HEK293T (cell line): ENCODE results near the gene LRSAM1.

ENCODE experiments used
- CTCF ChIA-PET: fragments of 350-600 bp; formaldehyde crosslinking; extraction: SDS; loops from one replicate; lab custom pipeline; 2021; ENCODE audit warnings: antibody characterized with exemption, inconsistent platforms; lab: Yijun Ruan, JAX
- POLR2A ChIA-PET: fragments of 350-600 bp; formaldehyde crosslinking; extraction: SDS; loops from one replicate; lab custom pipeline; 2020; ENCODE audit warnings: antibody characterized with exemption, inconsistent platforms; lab: Yijun Ruan, JAX
- DNase-seq: peaks from one replicate; pipeline ENCODE4 v3.0.0; 2012; ENCODE audit warnings: mixed read lengths; ENCODE audit errors: extremely low spot score
- ARNT ChIP-seq: fragments of 450-650 bp; IDR thresholded peaks from 2 replicates; pipeline ENCODE4 v1.6.1; 2017; ENCODE audit warnings: mild to moderate bottlenecking
- BHLHE40 ChIP-seq: fragments of 450-650 bp; IDR thresholded peaks from 2 replicates; pipeline ENCODE4 v1.6.1; 2016; ENCODE audit warnings: mild to moderate bottlenecking, moderate library complexity, borderline replicate concordance
- CTBP1 ChIP-seq: fragments of 450-650 bp; IDR thresholded peaks from 2 replicates; pipeline ENCODE4 v1.6.1; 2016; ENCODE audit warnings: borderline replicate concordance
- ELF4 ChIP-seq: fragments of 450-650 bp; IDR thresholded peaks from 2 replicates; pipeline ENCODE4 v1.6.1; 2017; ENCODE audit warnings: antibody characterized with exemption
- FOXA1 ChIP-seq: fragments of 450-650 bp; IDR thresholded peaks from 2 replicates; pipeline ENCODE4 v1.6.1; 2016; ENCODE audit warnings: mild to moderate bottlenecking
- FOXK2 ChIP-seq: fragments of 450-650 bp; IDR thresholded peaks from 2 replicates; pipeline ENCODE4 v1.6.1; 2016; ENCODE audit warnings: mild to moderate bottlenecking
- FOXM1 ChIP-seq: fragments of 450-650 bp; IDR thresholded peaks from 2 replicates; pipeline ENCODE4 v1.6.1; 2017; ENCODE audit warnings: mild to moderate bottlenecking, borderline replicate concordance
- HDGF ChIP-seq: fragments of 450-650 bp; IDR thresholded peaks from 2 replicates; pipeline ENCODE4 v1.6.1; 2017; ENCODE audit warnings: antibody characterized with exemption, borderline replicate concordance
- L3MBTL2 ChIP-seq: fragments of 450-650 bp; conservative IDR thresholded peaks from 2 replicates; pipeline ENCODE4 v1.6.1; 2016; ENCODE audit warnings: mild to moderate bottlenecking
- LEF1 ChIP-seq: fragments of 450-650 bp; IDR thresholded peaks from 2 replicates; pipeline ENCODE4 v1.6.1; 2017; ENCODE audit warnings: mild to moderate bottlenecking, borderline replicate concordance
- NFRKB ChIP-seq: fragments of 450-650 bp; IDR thresholded peaks from 2 replicates; pipeline ENCODE4 v1.6.1; 2016; ENCODE audit warnings: mild to moderate bottlenecking, moderate library complexity
- SP1 ChIP-seq: fragments of 450-650 bp; IDR thresholded peaks from 2 replicates; pipeline ENCODE4 v1.6.1; 2017
- SUZ12 ChIP-seq: fragments of 450-650 bp; IDR thresholded peaks from 2 replicates; pipeline ENCODE4 v1.6.1; 2016; ENCODE audit warnings: mild to moderate bottlenecking
- TARDBP ChIP-seq: fragments of 450-650 bp; IDR thresholded peaks from 2 replicates; pipeline ENCODE4 v1.6.1; 2016
- ZNF384 ChIP-seq: fragments of 450-650 bp; IDR thresholded peaks from 2 replicates; pipeline ENCODE4 v1.6.1; 2016
- TF ChIP-seq, protein P1 (sequence below): fragments of 450-650 bp; IDR thresholded peaks from 2 replicates; pipeline ENCODE4 v1.6.1; 2016

LRSAM1 gene

GRCh38 chr9:127528422-127529251, 77.3 kb downstream of the LRSAM1 start:
- TF ChIP-seq HDGF (no peak), ZNF384 (no peak), BHLHE40 (no peak), TARDBP (no peak), FOXK2 (no peak), FOXA1 (no peak), ARNT (no peak), ELF4 (no peak), SUZ12 (no peak), FOXM1 (no peak), CTBP1 (no peak), LEF1 (no peak), L3MBTL2 (no peak), NFRKB (no peak)
- TF ChIP-seq, protein P1, sequence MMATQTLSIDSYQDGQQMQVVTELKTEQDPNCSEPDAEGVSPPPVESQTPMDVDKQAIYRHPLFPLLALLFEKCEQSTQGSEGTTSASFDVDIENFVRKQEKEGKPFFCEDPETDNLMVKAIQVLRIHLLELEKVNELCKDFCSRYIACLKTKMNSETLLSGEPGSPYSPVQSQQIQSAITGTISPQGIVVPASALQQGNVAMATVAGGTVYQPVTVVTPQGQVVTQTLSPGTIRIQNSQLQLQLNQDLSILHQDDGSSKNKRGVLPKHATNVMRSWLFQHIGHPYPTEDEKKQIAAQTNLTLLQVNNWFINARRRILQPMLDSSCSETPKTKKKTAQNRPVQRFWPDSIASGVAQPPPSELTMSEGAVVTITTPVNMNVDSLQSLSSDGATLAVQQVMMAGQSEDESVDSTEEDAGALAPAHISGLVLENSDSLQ = no peak
- POLR2A ChIA-PET = no interaction called here
- DNase-seq = no peak
- CTCF ChIA-PET = no interaction called here

DNA sequence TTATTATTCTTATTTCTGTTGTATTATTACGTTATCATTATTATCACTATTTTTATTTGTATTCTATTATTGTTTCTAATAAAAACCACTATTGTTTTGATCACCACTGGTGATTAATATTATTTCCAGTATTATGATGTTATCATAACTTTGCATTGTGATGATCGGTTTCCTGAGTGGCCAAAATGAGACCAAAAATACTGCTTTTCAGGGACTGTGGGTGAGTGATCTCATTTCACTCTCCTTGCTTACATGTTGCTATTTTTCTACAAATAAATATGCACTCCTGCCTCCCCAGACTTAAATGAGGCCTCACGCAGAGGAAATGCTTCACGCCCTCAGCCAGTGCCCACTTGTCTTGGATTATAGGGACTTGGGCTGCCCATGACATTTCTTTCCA, 78.4 kb downstream of the LRSAM1 start:
- no peak for TF ChIP-seq FOXA1
- TF ChIP-seq, protein P1 = no peak
- TF ChIP-seq FOXM1 = no peak
- TF ChIP-seq SP1 = no peak
- no peak for TF ChIP-seq ELF4
- no peak for TF ChIP-seq HDGF
- TF ChIP-seq NFRKB = no peak
- TF ChIP-seq SUZ12 = no peak
- TF ChIP-seq TARDBP = no peak
- no peak for TF ChIP-seq ZNF384
- TF ChIP-seq FOXK2 = no peak
- no peak for TF ChIP-seq CTBP1
- no peak for TF ChIP-seq BHLHE40
- no peak for TF ChIP-seq LEF1
- TF ChIP-seq L3MBTL2 = no peak
- no peak for TF ChIP-seq ARNT
- ChIA-PET POLR2A (no interaction called here), CTCF (no interaction called here)
- no peak for DNase-seq

DNA sequence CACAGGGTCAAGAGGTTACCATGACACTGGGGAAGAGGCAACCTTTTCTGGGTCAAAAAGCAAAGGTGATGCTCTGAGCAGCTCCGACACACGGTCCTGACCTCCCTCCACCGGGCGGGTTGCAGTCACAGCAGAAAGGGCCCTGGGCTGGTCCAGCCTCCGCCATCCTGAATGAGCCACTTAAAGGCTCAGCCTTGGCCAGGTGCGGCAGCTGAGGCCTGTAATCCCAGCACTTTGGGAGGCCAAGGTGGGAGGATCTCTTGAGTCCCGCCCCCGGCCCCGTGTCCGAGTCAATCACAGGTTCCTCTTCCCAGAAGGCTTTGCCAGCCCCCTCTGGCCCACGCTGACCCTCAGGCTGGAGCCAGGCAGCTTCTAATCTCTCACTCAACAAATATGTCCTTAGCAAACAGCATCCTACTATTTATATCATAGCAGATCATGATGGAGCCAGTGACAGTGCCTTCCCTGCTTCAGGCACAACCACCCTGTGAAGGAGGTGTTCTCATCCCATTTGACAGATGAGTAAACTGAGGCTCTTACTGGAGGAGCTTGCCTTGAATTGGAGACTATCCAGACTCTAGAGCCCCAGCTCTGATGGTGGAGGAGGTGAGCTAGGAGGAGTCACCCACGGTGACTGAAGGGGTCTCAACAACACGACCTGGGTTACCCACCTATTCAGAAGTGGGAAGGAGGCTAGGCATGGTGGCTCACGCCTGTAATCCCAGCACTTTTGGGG, 79.1 kb downstream of the LRSAM1 start:
- POLR2A ChIA-PET = no interaction called here
- CTCF ChIA-PET = no interaction called here
- TF ChIP-seq FOXK2 = no peak
- no peak for TF ChIP-seq TARDBP
- no peak for TF ChIP-seq ELF4
- TF ChIP-seq HDGF = no peak
- no peak for TF ChIP-seq BHLHE40
- no peak for TF ChIP-seq NFRKB
- no peak for TF ChIP-seq ZNF384
- no peak for TF ChIP-seq SUZ12
- TF ChIP-seq LEF1 = no peak
- TF ChIP-seq FOXM1 = no peak
- TF ChIP-seq, protein P1 = no peak
- no peak for TF ChIP-seq CTBP1
- no peak for TF ChIP-seq SP1
- no peak for TF ChIP-seq L3MBTL2
- TF ChIP-seq FOXA1 = no peak

GRCh38 chr9:127531676-127532075, 80.4 kb downstream of the LRSAM1 start:
- ChIA-PET POLR2A (interaction anchor here (0.9 kb wide), 1 partner anchor 28 kb away, joined by 3 read pairs; no protein-coding TSS in a partner anchor), CTCF (no interaction called here)
- TF ChIP-seq L3MBTL2 (no peak), FOXM1 (no peak), LEF1 (no peak), FOXK2 (no peak), ZNF384 (no peak), BHLHE40 (no peak), HDGF (no peak), ARNT (no peak), SP1 (no peak), CTBP1 (no peak)
- DNase-seq = no peak

More for the DNA sequence above, 79.1 kb downstream of the LRSAM1 start:
- no peak for DNase-seq

- no peak for TF ChIP-seq ARNT
- TF ChIP-seq ELF4 = no peak
- no peak for TF ChIP-seq HDGF
- TF ChIP-seq SUZ12 = no peak
- no peak for TF ChIP-seq NFRKB
- TF ChIP-seq FOXA1 = no peak
- TF ChIP-seq BHLHE40 = no peak
- no peak for TF ChIP-seq FOXK2
- POLR2A ChIA-PET = no interaction called here
Measured at GRCh38 chr9:127534250-127534906, 83.1 kb downstream of the LRSAM1 start.

More at GRCh38 chr9:127534250-127534906, 83.1 kb downstream of the LRSAM1 start:
- no peak for DNase-seq
- CTCF ChIA-PET = interaction anchor here (1.4 kb wide), 1 partner anchor 9 kb away, joined by 4 read pairs; no protein-coding TSS in a partner anchor
